HuH-7 (cell line): ENCODE measurements around the gene SRGAP3.
A peak's percentile ranks its signal among the peaks of the same experiment; 100 is the strongest.

Experiments
- DNase-seq: peaks from one replicate; pipeline ENCODE4 v3.0.0; 2011; ENCODE audit warnings: low spot score

Gene SRGAP3

GRCh38 chr3:9201955-9202354 lies 47.5 kb downstream of the SRGAP3 start:
- no peak for DNase-seq

GRCh38 chr3:9201266-9201665 lies 48.2 kb downstream of the SRGAP3 start:
- DNase-seq: no peak

GRCh38 chr3:9199775-9200174 lies 49.7 kb downstream of the SRGAP3 start:
- no peak for DNase-seq

GRCh38 chr3:9198899-9199335 lies 50.5 kb downstream of the SRGAP3 start:
- DNase-seq: no peak

GRCh38 chr3:9198261-9198660 lies 51.2 kb downstream of the SRGAP3 start:
- no peak for DNase-seq

GRCh38 chr3:9196020-9196419 lies 53.4 kb downstream of the SRGAP3 start:
- DNase-seq: no peak

- DNase-seq: no peak
Measured at GRCh38 chr3:9195390-9195789, 54.1 kb downstream of the SRGAP3 start.

- DNase-seq: peak; percentile 53
Measured at GRCh38 chr3:9194509-9195184, 54.8 kb downstream of the SRGAP3 start.

- DNase-seq: no peak
Measured at GRCh38 chr3:9193633-9194195, 55.7 kb downstream of the SRGAP3 start.

GRCh38 chr3:9193211-9193610 lies 56.2 kb downstream of the SRGAP3 start:
- DNase-seq: no peak

GRCh38 chr3:9192248-9193025 lies 57.0 kb downstream of the SRGAP3 start:
- peak; percentile 52 for DNase-seq

- DNase-seq: no peak
Measured at GRCh38 chr3:9190276-9190675, 59.2 kb downstream of the SRGAP3 start.

GRCh38 chr3:9188583-9188982 lies 60.9 kb downstream of the SRGAP3 start:
- no peak for DNase-seq

GRCh38 chr3:9185701-9186100 lies 63.7 kb downstream of the SRGAP3 start:
- DNase-seq: no peak

GRCh38 chr3:9185046-9185445 lies 64.4 kb downstream of the SRGAP3 start:
- DNase-seq: no peak

- no peak for DNase-seq
Measured at GRCh38 chr3:9184461-9184835, 65.0 kb downstream of the SRGAP3 start.

GRCh38 chr3:9183811-9184460 lies 65.5 kb downstream of the SRGAP3 start:
- DNase-seq: no peak

GRCh38 chr3:9183011-9183410 lies 66.4 kb downstream of the SRGAP3 start:
- no peak for DNase-seq

GRCh38 chr3:9180764-9181117 lies 68.7 kb downstream of the SRGAP3 start:
- DNase-seq: no peak

- DNase-seq: no peak
Measured at GRCh38 chr3:9179826-9180763, 69.4 kb downstream of the SRGAP3 start.

GRCh38 chr3:9178697-9179096 lies 70.7 kb downstream of the SRGAP3 start:
- no peak for DNase-seq

- no peak for DNase-seq
Measured at GRCh38 chr3:9175421-9175820, 74.0 kb downstream of the SRGAP3 start.
